ENCODE results near the gene TTC8.
"Not testable (repeated sequence)": the region's sequence is repeated elsewhere in the genome, so short reads cannot be mapped to it uniquely, and the experiment has no call there.

Gene TTC8

GRCh38 chr14:88859118-88859517 is 34.7 kb downstream of the TTC8 start:
- DNase-seq (ENCODE audit: extremely low spot score, insufficient read length, low read depth); FAIRE-seq: not testable (repeated sequence)

GRCh38 chr14:88863167-88863566 is 38.7 kb downstream of the TTC8 start:
- FAIRE-seq (no peak), DNase-seq (ENCODE audit: extremely low spot score, insufficient read length, low read depth) (no peak)

- FAIRE-seq (no peak), DNase-seq (ENCODE audit: extremely low spot score, insufficient read length, low read depth) (no peak)
These were observed 39.7 kb downstream of the TTC8 start for GRCh38 chr14:88864198-88864597.

DNA sequence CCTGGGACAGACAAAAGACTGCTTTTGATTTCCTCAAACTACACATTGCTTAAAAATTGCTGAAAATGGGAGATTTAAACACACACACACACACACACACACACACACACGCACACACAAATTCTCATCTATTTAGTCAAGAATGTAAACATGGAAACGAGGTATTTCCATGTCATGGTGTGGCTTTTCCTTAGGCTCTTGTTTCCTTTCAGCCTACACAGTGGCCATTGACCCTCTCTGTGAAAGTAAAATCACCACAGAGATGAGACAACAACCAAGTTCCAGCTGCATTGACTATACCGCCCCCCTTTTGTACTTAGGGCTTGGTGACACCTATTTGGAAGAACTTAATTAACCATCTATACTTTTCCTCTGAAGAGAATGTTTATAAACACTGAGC is 41.9 kb downstream of the TTC8 start:
- DNase-seq (ENCODE audit: extremely low spot score, insufficient read length, low read depth): no peak
- no peak for FAIRE-seq

- DNase-seq (ENCODE audit: extremely low spot score, insufficient read length, low read depth): no peak
- no peak for FAIRE-seq
These were observed 44.2 kb downstream of the TTC8 start for GRCh38 chr14:88868558-88869159.

GRCh38 chr14:88870777-88871176 is 46.3 kb downstream of the TTC8 start:
- FAIRE-seq: no peak
- no peak for DNase-seq (ENCODE audit: extremely low spot score, insufficient read length, low read depth)

GRCh38 chr14:88871429-88871828 is 47.0 kb downstream of the TTC8 start:
- DNase-seq (ENCODE audit: extremely low spot score, insufficient read length, low read depth) (no peak), FAIRE-seq (no peak)

- no peak for FAIRE-seq
- DNase-seq (ENCODE audit: extremely low spot score, insufficient read length, low read depth): no peak
These were observed 48.5 kb downstream of the TTC8 start for GRCh38 chr14:88872976-88873375.

GRCh38 chr14:88877192-88877591 is 52.7 kb downstream of the TTC8 start:
- no peak for DNase-seq (ENCODE audit: extremely low spot score, insufficient read length, low read depth)
- no peak for FAIRE-seq

DNA sequence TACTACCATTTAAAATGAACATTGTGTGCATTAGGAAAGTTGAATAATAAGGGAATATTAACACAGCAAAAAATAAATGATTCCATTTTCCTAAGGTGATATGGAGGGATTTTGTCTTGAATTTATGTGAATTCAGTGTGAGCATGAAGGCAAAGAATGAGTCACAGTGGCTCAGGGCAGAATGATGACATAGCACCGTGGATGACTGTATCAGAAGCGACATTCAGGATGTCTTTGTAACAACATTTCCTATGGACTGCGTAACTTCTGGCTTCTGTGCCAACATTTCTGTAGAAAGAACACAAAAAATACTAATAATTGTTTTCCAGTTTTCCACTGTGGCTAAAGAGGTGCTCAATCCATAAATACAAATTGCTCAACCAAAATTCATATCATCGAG is 54.6 kb downstream of the TTC8 start:
- no peak for DNase-seq (ENCODE audit: extremely low spot score, insufficient read length, low read depth)
- no peak for FAIRE-seq

GRCh38 chr14:88882236-88882635 is 57.8 kb downstream of the TTC8 start:
- FAIRE-seq (no peak), DNase-seq (ENCODE audit: extremely low spot score, insufficient read length, low read depth) (no peak)

DNA sequence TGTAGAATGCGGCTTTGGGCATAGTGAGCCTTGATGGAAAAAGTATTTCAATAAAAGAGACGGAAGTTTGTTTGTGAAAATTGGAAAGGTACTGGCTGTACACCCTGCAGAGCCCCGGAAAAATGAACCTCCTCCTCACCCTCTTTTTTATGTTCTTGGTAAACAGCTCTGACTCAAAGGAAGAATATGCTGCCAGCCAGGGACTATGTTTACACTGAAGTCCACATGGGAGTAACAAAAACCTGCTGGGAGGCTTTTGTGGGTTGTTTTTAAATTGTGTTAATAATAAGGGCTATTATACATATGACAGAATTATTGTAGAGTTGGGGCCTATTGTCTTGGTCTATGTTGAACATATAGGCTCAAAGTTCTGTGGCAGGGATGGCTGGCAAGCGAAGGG is 70.7 kb downstream of the TTC8 start:
- no peak for FAIRE-seq

GRCh38 chr14:88901189-88901588 is 76.7 kb downstream of the TTC8 start:
- no peak for DNase-seq (ENCODE audit: extremely low spot score, insufficient read length, low read depth)
- FAIRE-seq: no peak

More for the DNA sequence above, 70.7 kb downstream of the TTC8 start:
- DNase-seq (ENCODE audit: extremely low spot score, insufficient read length, low read depth): no peak

DNA sequence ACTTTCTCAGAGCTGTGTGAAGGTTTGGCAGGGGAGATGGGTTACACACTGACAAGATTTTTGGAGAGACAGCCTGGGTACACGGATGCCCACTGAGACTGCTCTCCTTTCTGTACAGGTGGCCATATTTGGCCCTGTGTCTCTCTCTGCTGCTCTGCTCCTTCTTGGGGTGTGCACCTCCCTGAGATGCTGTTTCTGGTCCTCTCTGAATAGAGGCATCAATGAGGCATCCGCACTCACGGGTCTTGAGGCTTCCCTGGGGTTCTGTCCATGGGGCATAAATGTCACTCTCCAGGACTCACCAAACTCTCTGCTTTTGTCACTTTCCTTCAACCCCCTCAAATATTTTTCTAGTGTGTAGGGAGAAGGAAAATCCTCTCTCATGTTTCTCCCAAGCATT is 77.5 kb downstream of the TTC8 start:
- FAIRE-seq (no peak), DNase-seq (ENCODE audit: extremely low spot score, insufficient read length, low read depth) (no peak)

- DNase-seq (ENCODE audit: extremely low spot score, insufficient read length, low read depth) (no peak), FAIRE-seq (no peak)
These were observed 78.4 kb downstream of the TTC8 start for GRCh38 chr14:88902850-88903249.

- DNase-seq (ENCODE audit: extremely low spot score, insufficient read length, low read depth) (no peak), FAIRE-seq (no peak)
These were observed 79.8 kb downstream of the TTC8 start for GRCh38 chr14:88904206-88904647.

- DNase-seq (ENCODE audit: extremely low spot score, insufficient read length, low read depth) (no peak), FAIRE-seq (no peak)
These were observed 80.4 kb downstream of the TTC8 start for GRCh38 chr14:88904864-88905263.

GRCh38 chr14:88908216-88908615 is 83.8 kb downstream of the TTC8 start:
- DNase-seq (ENCODE audit: extremely low spot score, insufficient read length, low read depth) (no peak), FAIRE-seq (no peak)

DNA sequence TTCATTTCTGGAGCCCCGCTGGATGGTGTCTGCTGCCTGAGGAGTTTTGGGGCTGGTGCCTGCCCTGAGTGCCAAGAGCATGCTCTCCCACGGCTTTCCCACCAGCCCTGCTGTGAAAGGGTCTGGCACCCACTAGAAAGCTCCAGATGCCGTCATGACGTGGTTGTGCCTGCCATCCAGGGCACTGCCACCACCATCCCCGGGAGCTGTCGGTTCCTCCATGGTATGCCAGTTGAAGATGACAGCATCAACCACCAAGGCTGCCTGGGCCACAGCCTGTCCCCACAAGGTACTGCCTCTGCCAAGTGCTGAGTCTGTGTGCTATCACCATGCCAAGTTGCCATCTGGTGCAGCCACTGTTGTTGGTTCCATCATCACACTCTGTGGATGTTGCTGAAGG is 85.9 kb downstream of the TTC8 start:
- FAIRE-seq (no peak), DNase-seq (ENCODE audit: extremely low spot score, insufficient read length, low read depth) (no peak)

GRCh38 chr14:88911809-88912208 is 87.4 kb downstream of the TTC8 start:
- no peak for DNase-seq (ENCODE audit: extremely low spot score, insufficient read length, low read depth)
- no peak for FAIRE-seq

- DNase-seq (ENCODE audit: extremely low spot score, insufficient read length, low read depth) (no peak), FAIRE-seq (no peak)
These were observed 90.5 kb downstream of the TTC8 start for GRCh38 chr14:88914956-88915355.

- FAIRE-seq: no peak
- no peak for DNase-seq (ENCODE audit: extremely low spot score, insufficient read length, low read depth)
These were observed 95.1 kb downstream of the TTC8 start for GRCh38 chr14:88919502-88919901.

All from GM18507 (cell line).